Hepatocyte (in vitro differentiated cells): Measurements from ENCODE around the gene TBC1D5.

Source experiments
- CTCF ChIP-seq: fragments of 200-600 bp; sonication (generic); IDR thresholded peaks from 2 replicates; pipeline ENCODE4 v1.5.1; 2016; ENCODE audit warnings: antibody characterized with exemption, mild to moderate bottlenecking; ENCODE audit not compliant: poor library complexity
- EZH2 ChIP-seq: fragments of 200-600 bp; sonication (generic); IDR thresholded peaks from 2 replicates; pipeline ENCODE4 v1.6.1; 2016; ENCODE audit warnings: antibody characterized with exemption, mild to moderate bottlenecking, borderline replicate concordance
- EZH2phosphoT487 ChIP-seq: fragments of 200-600 bp; sonication (generic); IDR thresholded peaks from one replicate; pipeline ENCODE4 v1.6.1; 2018; ENCODE audit warnings: antibody characterized with exemption, mild to moderate bottlenecking, low read depth, moderate library complexity; ENCODE audit not compliant: unreplicated experiment, severe bottlenecking

DNA sequence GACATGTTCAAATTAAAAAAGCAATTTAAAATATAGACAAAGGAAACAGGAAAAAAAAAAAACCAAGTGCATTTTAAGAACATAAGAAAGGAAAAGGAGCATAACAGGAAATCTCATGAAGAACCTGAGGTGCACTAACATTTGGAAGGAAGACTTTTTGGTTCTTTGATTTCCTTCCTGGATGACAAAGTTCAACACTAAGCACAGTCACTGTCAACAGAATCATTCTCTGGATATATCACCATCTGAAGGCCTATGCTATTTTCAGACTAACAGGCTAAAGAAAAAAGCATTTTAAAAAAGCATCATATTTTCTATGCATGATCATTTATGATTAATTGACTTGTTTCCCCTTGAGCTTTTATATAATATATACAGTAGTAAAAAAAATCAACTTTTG lies 508.0 kb downstream of the TBC1D5 start:
- TF ChIP-seq CTCF (no peak), EZH2 (no peak), EZH2phosphoT487 (no peak)
